B cell (primary cell): ENCODE measurements around the gene RABGAP1L. TPM values are rescaled to one million over a fixed set of nuclear protein-coding genes. Genes with fewer than 3 reads are reported as not detected.
A peak's percentile ranks its signal among the peaks of the same experiment; 100 is the strongest.

Experiments
- ATAC-seq: fragments of 200-7000 bp; cut with Tn5 transposase; one replicate; pipeline ENCODE4 v1.10.0; 2021; ENCODE audit warnings: low read depth, mild to moderate bottlenecking, moderate number of reproducible peaks, moderate library complexity
- CTCF ChIA-PET: fragments of 350-600 bp; sonication (Branson Sonifier 250); formaldehyde crosslinking; loops from one replicate; lab custom pipeline; 2021; ENCODE audit warnings: antibody characterized with exemption, inconsistent platforms; lab: Charles Lee
- POLR2A ChIA-PET: fragments of 350-600 bp; sonication (Branson Sonifier 250); formaldehyde crosslinking; loops from one replicate; lab custom pipeline; 2021; ENCODE audit warnings: antibody characterized with exemption; lab: Charles Lee
- DNase-seq: peaks from one replicate; pipeline ENCODE4 v3.0.0; 2013
- H2AFZ ChIP-seq: 2 replicates; pipeline ENCODE4 v1.6.1; 2012; ENCODE audit warnings: mild to moderate bottlenecking, low read depth, low read length; ENCODE audit not compliant: insufficient read depth, poor library complexity, severe bottlenecking
- H3K27ac ChIP-seq, 2 donors: 1 replicate in 1 of 2; 2 replicates in 1 of 2; pipeline ENCODE4 v1.5.1; 2012 to 2013; ENCODE audit warnings: low read length in 2 of 2, mild to moderate bottlenecking in 2 of 2, moderate library complexity in 1 of 2
- H3K27me3 ChIP-seq, 4 experiments: fragments of 200-600 bp in 1 of 4; sonication (generic) in 1 of 4; replicated peaks in 1 of 4; 1 replicate in 2 of 4; 2 replicates in 2 of 4; pipeline versions ENCODE4 v1.6.1 to v1.7.0; 2013 to 2016; ENCODE audit warnings: low read length in 3 of 4, mild to moderate bottlenecking in 2 of 4, mixed read lengths in 1 of 4, moderate library complexity in 1 of 4; ENCODE audit not compliant: insufficient read depth in 4 of 4, control insufficient read depth in 3 of 4; ENCODE audit errors: control extremely low read depth in 1 of 4
- H3K36me3 ChIP-seq, 2 experiments: replicated peaks in 1 of 2; 1 replicate in 1 of 2; 2 replicates in 1 of 2; pipeline versions ENCODE4 v1.6.1 to v1.7.1; 2013; ENCODE audit warnings: low read length in 1 of 2; ENCODE audit not compliant: insufficient read depth in 2 of 2, control insufficient read depth in 1 of 2; ENCODE audit errors: control extremely low read depth in 1 of 2, extremely low read depth in 1 of 2
- H3K4me1 ChIP-seq, 2 donors: fragments of 200-600 bp in 1 of 2; sonication (generic) in 1 of 2; 1 replicate in 1 of 2; 2 replicates in 1 of 2; pipeline versions ENCODE4 v1.5.1 to v1.6.1; 2013 to 2017; ENCODE audit warnings: low read length in 2 of 2; ENCODE audit not compliant: control insufficient read depth in 2 of 2, insufficient read depth in 2 of 2
- H3K4me2 ChIP-seq: replicated peaks from 2 replicates; pipeline ENCODE3; 2012; ENCODE audit warnings: mild to moderate bottlenecking, low read depth, low read length; ENCODE audit not compliant: poor library complexity, severe bottlenecking
- H3K4me3 ChIP-seq, 5 experiments: fragments of 200-600 bp in 1 of 5; sonication (generic) in 1 of 5; 1 replicate in 3 of 5; 2 replicates in 2 of 5; pipeline versions ENCODE4 v1.5.1 to v1.7.0; 2011 to 2016; ENCODE audit warnings: low read length in 4 of 5, mild to moderate bottlenecking in 4 of 5, low read depth in 2 of 5, control low read depth in 1 of 5, moderate library complexity in 1 of 5; ENCODE audit not compliant: insufficient read depth in 1 of 5; ENCODE audit errors: control extremely low read depth in 1 of 5, extremely low read depth in 1 of 5
- H3K79me2 ChIP-seq: fragments of 200-600 bp; sonication (generic); one replicate; pipeline ENCODE4 v1.6.0; 2016; ENCODE audit warnings: low read length; ENCODE audit not compliant: control insufficient read depth, insufficient read depth
- H3K9ac ChIP-seq: fragments of 200-600 bp; sonication (generic); 2 replicates; pipeline ENCODE4 v1.6.1; 2017; ENCODE audit warnings: mild to moderate bottlenecking, low read length, moderate library complexity
- H3K9me3 ChIP-seq, 3 donors: one replicate each; pipeline versions ENCODE4 v1.6.1 to v1.7.1; 2013; ENCODE audit warnings: low read length in 2 of 3; ENCODE audit not compliant: control insufficient read depth in 2 of 3, insufficient read depth in 1 of 3; ENCODE audit errors: control extremely low read depth in 1 of 3
- H4K20me1 ChIP-seq: 2 replicates; pipeline ENCODE4 v1.6.0; 2012; ENCODE audit warnings: mild to moderate bottlenecking, low read length; ENCODE audit not compliant: insufficient read depth, control insufficient read depth, poor library complexity, severe bottlenecking
- H3K27ac Mint-ChIP-seq: one replicate; pipeline ENCODE4 v1.8.0; 2021; ENCODE audit warnings: mixed read lengths
- H3K27me3 Mint-ChIP-seq: one replicate; pipeline ENCODE4 v1.8.0; 2021; ENCODE audit warnings: mixed read lengths
- H3K4me1 Mint-ChIP-seq: one replicate; pipeline ENCODE4 v1.8.0; 2021; ENCODE audit warnings: mixed read lengths
- H3K4me3 Mint-ChIP-seq: one replicate; pipeline ENCODE4 v1.8.0; 2021; ENCODE audit warnings: mixed read lengths
- H3K9me3 Mint-ChIP-seq: one replicate; pipeline ENCODE4 v1.8.0; 2022; ENCODE audit warnings: mixed read lengths; ENCODE audit not compliant: insufficient read depth
- EZH2 ChIP-seq: IDR thresholded peaks from 2 replicates; pipeline ENCODE4 v1.6.1; 2012; ENCODE audit warnings: borderline replicate concordance, low read depth, mild to moderate bottlenecking, moderate library complexity, low read length; ENCODE audit not compliant: insufficient read depth, poor library complexity, severe bottlenecking
- WGBS: methylation state at CpG from one replicate; pipeline ENCODE4 v1.1.5; 2013; ENCODE audit warnings: missing lambda C conversion rate; ENCODE audit not compliant: insufficient coverage; 5-methylcytosine and 5-hydroxymethylcytosine counted together
- intact Hi-C: fragments of 100-400 bp; cut with micrococcal nuclease; formaldehyde crosslinking; loops from one replicate; pipeline ENCODE4 v1.10.0; 2022
- polyA plus RNA-seq: library from polyadenylated mRNA; depleted of rRNA; stranded (reverse); fragments of >200 nt; gene quantifications from 2 replicates; pipeline ENCODE4 v1.2.3, GENCODE V29; 2012
- total RNA-seq, 2 donors: library from RNA; stranded (reverse); fragments of 120-200 nt in 1 of 2; gene quantifications; 1 replicate in 1 of 2; 2 replicates in 1 of 2; pipeline versions ENCODE4 v1.2.3 to v1.2.4, GENCODE V29; 2013 to 2022
- TF ChIP-seq, protein P1 (sequence below): fragments of 200-600 bp; IDR thresholded peaks from one replicate; pipeline ENCODE4 v1.8.0; 2022; ENCODE audit warnings: antibody characterized with exemption, mild to moderate bottlenecking

The RABGAP1L gene
- total and polyA plus RNA-seq, 2 donors (not counting 1 experiment from before 2014, with no cell fraction given), result 34.9 to 159 TPM

GRCh38 chr1:174157157-174157806, 2.0 kb upstream of the RABGAP1L start:
- H2AFZ ChIP-seq, result peak overlapping the region; percentile 13

More at GRCh38 chr1:174157157-174157806, 2.0 kb upstream of the RABGAP1L start:
- ChIA-PET POLR2A (no interaction called here), CTCF (no interaction called here)
- Histone ChIP-seq H3K4me3 (no peak overlapping the region), H3K79me2 (peaks cover 32% of the 10 kb centered on the region), H3K36me3 (no peaks in the 10 kb centered on the region), H3K27me3 (no peaks in the 10 kb centered on the region), H3K4me1 (peaks cover 26 to 55% of the 10 kb centered on the region in 2 donors), H3K27ac (peak overlapping the region in 1 of 2 donors; percentile 12), H4K20me1 (no peaks in the 10 kb centered on the region), H3K4me2 (peak overlapping the region; percentile 92), H3K9me3 (no peaks in the 10 kb centered on the region), H3K9ac (no peak overlapping the region)
- Mint-ChIP-seq H3K4me1 (peaks cover 47% of the 10 kb centered on the region), H3K4me3 (peak overlapping the region; percentile 60), H3K9me3 (no peaks in the 10 kb centered on the region), H3K27me3 (no peaks in the 10 kb centered on the region), H3K27ac (peak overlapping the region; percentile 86)
- no peak for TF ChIP-seq EZH2
- TF ChIP-seq, protein P1, sequence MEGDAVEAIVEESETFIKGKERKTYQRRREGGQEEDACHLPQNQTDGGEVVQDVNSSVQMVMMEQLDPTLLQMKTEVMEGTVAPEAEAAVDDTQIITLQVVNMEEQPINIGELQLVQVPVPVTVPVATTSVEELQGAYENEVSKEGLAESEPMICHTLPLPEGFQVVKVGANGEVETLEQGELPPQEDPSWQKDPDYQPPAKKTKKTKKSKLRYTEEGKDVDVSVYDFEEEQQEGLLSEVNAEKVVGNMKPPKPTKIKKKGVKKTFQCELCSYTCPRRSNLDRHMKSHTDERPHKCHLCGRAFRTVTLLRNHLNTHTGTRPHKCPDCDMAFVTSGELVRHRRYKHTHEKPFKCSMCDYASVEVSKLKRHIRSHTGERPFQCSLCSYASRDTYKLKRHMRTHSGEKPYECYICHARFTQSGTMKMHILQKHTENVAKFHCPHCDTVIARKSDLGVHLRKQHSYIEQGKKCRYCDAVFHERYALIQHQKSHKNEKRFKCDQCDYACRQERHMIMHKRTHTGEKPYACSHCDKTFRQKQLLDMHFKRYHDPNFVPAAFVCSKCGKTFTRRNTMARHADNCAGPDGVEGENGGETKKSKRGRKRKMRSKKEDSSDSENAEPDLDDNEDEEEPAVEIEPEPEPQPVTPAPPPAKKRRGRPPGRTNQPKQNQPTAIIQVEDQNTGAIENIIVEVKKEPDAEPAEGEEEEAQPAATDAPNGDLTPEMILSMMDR, result no peak
- no CpG with 5 or more reads among the region's 3 CpGs for WGBS
- ATAC-seq, result no peak
- intact Hi-C loops, result loop anchor here (2.0 to 10.0 kb wide), 5 partner anchors 22 to 1340 kb away; partner anchors contain the start of gene MRPS14
- DNase-seq, result peak; percentile 37
